Posterior vena cava (tissue), 2 donors: ENCODE results near the gene ZNF213. TPM values are rescaled to one million over a fixed set of nuclear protein-coding genes. Genes with fewer than 3 reads are reported as not detected.
"Not testable (repeated sequence)": the region's sequence is repeated elsewhere in the genome, so short reads cannot be mapped to it uniquely, and the experiment has no call there.

Experiments
- DNase-seq: peaks from one replicate; pipeline ENCODE4 v3.0.0-alpha.2; 2020; ENCODE audit warnings: low spot score
- intact Hi-C, 2 donors: fragments of 100-400 bp; cut with DNase I; formaldehyde crosslinking; loops; one replicate each; pipeline versions ENCODE4 v1.14.1 to v1.14.2; 2022 to 2023
- total RNA-seq, 2 donors: library from RNA; stranded (reverse); fragmentation: NEBNext Ultra II Directional; extraction: Animal tissue kit (Norgen Biotek cat#: 25700); gene quantifications; one replicate each; pipeline ENCODE4 v1.2.1, GENCODE V29; 2021
- donor health status: DM: yes; HTN: yes; CAD: no.
- donor health status: DM: yes; HTN: yes; CAD: no.

ZNF213 gene
- total RNA-seq, 2 donors from 2014 or later = 8.3 to 10.2 TPM

- intact Hi-C loops = no loop called here
- DNase-seq = peak; percentile 85
Measured at GRCh38 chr16:3158026-3158509, 23.2 kb downstream of the ZNF213 start.

- peak; percentile 94 for DNase-seq
- intact Hi-C loops = no loop called here
Measured at GRCh38 chr16:3158510-3159314, 23.9 kb downstream of the ZNF213 start.

- no peak for DNase-seq
- intact Hi-C loops = loop anchor here in 1 of 2 donors (5.0 kb wide), 1 partner anchor 99 kb away; no protein-coding TSS in a partner anchor
Measured at GRCh38 chr16:3161235-3162018, 26.6 kb downstream of the ZNF213 start.

- DNase-seq = no peak
- intact Hi-C loops = loop anchor here in 1 of 2 donors (5.0 kb wide), 1 partner anchor 102 kb away; no protein-coding TSS in a partner anchor
Measured at GRCh38 chr16:3164121-3164991, 29.5 kb downstream of the ZNF213 start.

DNA sequence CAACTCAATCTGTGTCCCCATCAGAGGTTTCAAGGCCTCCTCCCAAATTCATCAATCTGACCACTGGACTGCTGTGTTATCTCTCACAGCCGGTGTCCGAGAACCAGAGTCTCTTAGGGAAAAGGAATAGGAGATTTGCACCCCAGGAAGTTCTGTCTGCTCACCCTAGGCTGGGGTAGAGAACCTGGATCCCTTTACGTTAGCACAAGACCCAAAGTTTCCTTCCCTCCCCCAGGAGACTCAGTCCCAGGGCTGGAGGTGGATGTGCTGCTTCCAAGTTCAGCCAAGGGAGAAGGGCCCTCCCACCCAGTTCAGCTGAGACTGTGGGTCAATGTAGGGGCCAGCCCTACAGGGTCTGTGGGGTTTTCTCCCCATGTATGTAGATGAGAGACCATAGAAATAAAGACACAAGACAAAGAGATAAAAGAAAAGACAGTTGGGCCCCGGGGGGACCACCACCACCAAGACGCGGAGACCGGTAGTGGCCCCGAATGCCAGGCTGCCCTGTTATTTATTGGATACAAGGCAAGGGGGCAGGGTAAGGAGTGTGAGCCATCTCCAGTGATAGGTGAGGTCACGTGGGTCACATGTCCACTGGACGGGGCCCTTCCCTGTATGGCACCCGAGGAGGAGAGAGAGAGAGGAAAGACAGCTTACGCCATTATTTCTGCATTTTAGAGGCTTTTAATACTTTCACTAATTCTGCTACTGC, 30.4 kb downstream of the ZNF213 start:
- intact Hi-C loops = loop anchor here in 1 of 2 donors (5.0 kb wide), 1 partner anchor 108 kb away; no protein-coding TSS in a partner anchor
- no peak for DNase-seq

DNA sequence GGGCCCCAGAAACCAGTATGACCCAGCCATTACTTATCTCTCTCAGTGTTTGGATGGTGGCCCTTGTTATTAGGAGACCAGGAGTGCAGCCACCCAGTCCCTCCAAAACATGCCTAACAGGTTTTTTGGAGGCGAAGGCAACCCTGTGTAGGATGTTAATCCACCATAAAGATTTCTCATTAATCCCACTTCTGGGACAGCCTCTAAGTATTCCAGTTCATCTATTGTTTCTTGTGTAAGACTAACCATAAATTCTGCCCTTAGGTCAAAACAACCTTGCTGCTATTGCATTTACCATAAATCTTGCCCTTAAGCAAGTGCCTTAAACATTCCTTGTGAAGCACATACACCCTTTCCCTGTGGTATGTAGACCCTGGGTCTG, 31.7 kb downstream of the ZNF213 start:
- intact Hi-C loops = loop anchor here in 1 of 2 donors (5.0 kb wide), 1 partner anchor 109 kb away; no protein-coding TSS in a partner anchor
- no peak for DNase-seq

DNA sequence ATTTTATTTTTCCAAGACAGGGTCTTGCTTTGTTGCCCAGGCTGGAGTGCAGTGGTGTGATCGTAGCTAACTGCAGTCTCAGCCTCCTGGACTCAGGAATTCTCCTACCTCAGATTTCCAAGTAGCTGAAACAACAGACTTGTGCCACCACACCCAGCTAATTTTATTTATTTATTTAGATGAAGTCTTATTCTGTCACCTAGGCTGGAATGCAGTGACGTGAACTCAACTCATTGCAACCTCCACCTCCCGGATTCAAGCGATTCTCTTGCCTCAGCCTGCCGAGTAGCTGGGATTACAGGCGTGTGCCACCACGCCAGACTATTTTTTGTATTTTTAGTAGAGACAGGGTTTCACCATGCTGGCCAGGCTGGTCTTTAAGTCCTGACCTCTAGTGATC, 33.9 kb downstream of the ZNF213 start:
- intact Hi-C loops = loop anchor here in 1 of 2 donors (5.0 kb wide), 1 partner anchor 111 kb away; no protein-coding TSS in a partner anchor
- DNase-seq = not testable (repeated sequence)

GRCh38 chr16:3170440-3171180, 35.8 kb downstream of the ZNF213 start:
- peak; percentile 77 for DNase-seq

DNA sequence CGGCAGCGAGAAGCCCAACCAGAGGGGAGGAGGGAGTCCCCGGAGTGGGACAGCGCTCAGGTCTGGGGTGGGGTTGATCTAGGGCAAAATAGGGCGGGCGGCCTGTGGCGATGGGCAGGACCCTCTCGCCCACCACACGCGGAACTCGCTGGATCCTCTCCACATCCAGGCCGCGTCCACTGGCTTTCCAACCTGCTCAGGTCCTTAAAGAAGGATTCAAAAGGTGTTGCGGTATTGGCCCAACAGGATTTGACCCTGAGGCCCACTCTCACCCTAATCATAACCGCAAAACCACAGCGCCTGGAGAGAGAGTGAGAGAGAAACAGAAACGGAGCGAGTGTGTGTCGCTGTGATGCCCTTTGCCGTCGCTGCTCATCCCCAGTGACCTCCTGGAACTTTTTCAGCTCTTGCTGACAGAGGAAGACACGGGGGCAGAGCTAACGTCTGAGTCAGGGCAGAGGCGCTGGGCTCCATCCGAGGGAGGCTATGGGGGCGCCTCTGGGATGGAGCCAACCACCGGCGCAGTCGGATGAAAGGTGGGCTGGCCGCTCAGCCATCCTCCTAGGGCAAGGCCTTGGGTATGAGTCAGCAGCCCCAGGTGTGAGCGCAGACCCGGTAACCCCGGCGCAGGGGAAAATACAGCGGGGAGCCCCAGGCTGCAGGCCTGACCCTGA, 36.5 kb downstream of the ZNF213 start:
- DNase-seq = peak; percentile 69
- intact Hi-C loops = loop anchor here in 1 of 2 donors (5.0 kb wide), 1 partner anchor 504 kb away; no protein-coding TSS in a partner anchor

More at GRCh38 chr16:3170440-3171180, 35.8 kb downstream of the ZNF213 start:
- intact Hi-C loops = loop anchor here in 1 of 2 donors (5.0 kb wide), 1 partner anchor 503 kb away; no protein-coding TSS in a partner anchor

- DNase-seq = peak; percentile 70
- intact Hi-C loops = loop anchor here in 1 of 2 donors (5.0 kb wide), 1 partner anchor 505 kb away; no protein-coding TSS in a partner anchor
Measured at GRCh38 chr16:3171855-3172593, 37.2 kb downstream of the ZNF213 start.

DNA sequence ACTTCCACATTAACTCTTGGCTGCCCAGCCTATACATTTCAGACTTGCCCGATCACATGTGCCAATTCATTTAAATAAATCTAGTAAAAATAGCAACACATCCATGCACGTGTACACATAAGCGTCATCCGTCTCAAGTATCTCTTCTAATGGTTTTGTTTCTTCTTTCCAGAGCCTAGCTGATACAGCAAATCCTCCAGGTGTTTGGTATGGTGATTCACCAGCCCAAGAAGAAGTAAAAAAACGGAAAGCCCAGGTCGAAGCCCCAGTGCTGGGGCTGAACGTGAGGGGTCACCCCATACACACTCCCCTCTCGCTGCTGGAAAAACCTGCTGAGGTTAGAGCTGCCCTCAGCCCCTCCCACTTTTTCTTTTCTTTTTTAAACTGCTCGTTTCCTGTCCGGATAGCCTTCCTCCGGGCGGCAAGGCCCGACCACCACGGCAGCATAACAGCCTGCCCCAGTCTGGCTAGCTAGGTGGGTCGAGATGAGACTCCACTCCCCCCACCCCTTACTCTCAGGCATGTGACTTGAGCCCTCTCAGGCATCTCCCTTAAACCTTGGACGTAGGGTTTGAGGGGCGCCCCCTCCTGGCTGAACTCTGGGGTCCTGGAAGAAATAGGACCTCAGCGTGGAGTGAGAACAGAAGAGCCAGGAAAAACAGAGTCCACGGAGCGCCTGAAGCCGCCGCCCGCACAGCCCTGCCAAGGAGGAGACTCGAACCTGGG, 39.2 kb downstream of the ZNF213 start:
- peak; percentile 71 for DNase-seq

GRCh38 chr16:3174618-3175148, 39.9 kb downstream of the ZNF213 start:
- intact Hi-C loops = loop anchor here in 1 of 2 donors (5.0 kb wide), 1 partner anchor 507 kb away; no protein-coding TSS in a partner anchor
- DNase-seq = peak; percentile 66

More for the DNA sequence above, 39.2 kb downstream of the ZNF213 start:
- intact Hi-C loops = loop anchor here in 1 of 2 donors (5.0 kb wide), 1 partner anchor 507 kb away; no protein-coding TSS in a partner anchor

DNA sequence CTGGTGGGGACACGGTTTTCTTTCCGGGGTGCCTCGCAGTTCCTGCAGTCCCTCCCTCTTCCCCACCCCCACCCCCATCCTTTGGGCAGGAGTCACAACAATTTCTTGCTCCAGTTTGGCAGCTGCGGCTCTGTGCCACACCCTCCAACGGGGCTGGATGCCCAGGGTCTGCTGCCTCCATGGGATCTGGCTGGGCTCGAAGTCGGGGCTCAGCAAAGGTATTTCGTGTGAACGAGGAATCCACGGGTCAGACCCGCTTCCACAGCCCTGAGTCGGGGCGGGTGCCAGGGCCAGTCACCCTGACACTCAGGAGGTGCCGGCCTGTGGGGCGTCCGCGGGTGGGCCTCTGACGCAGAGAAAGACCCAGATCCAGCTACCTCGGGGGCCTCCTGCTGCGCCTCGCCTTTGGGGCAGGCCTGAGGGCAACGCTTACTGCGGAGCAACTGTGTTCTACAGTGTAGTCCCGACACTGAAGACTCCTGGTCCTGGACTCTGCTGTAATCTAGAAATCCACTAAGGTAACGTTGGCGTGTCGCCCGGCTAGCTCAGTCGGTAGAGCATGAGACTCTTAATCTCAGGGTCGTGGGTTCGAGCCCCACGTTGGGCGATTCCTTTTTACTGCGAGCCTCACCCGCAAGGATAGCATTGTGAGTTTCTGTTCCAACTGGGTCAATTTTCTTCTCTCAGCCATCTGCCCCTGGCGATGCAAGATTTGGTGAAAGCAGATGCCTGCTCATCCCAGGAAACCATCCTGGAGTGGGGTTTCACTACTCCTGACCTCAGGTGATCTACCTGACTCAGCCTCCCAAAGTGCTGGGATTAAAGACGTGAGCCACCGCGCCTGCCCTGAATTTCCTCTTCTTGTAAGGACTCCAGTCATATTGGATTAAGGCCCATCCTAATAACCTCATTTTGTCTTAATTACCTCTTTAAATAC, 40.6 kb downstream of the ZNF213 start:
- peak; percentile 79 for DNase-seq
- intact Hi-C loops = no loop called here

DNA sequence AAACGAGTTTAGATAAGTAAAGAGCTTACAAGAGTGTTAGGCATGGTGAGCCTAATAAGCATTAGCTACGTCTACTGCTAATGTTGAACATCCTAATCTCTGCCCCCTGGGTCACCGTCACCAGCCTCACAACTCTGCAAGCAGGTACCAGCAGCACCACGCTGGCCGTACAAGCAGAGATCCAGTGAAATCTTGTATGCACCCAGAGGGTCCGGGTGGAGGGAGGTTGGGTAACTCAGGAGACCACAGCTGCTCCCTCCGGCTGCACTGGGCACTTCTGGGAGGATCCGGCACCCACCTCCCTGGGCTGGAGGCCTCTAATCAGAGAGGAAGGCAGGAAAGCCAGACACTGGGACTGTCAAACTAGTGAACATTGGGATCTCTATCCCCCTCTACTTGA, 44.8 kb downstream of the ZNF213 start:
- no peak for DNase-seq
- intact Hi-C loops = no loop called here
